NCI-H524 (cell line): ENCODE measurements around the gene MCTP1.
"Not testable (repeated sequence)": the region's sequence is repeated elsewhere in the genome, so short reads cannot be mapped to it uniquely, and the experiment has no call there.

Source experiments
- DNase-seq, 2 experiments: peaks; one replicate each; lab custom pipeline; 2025; lab: John Stamatoyannopoulos, UW

MCTP1 gene

DNA sequence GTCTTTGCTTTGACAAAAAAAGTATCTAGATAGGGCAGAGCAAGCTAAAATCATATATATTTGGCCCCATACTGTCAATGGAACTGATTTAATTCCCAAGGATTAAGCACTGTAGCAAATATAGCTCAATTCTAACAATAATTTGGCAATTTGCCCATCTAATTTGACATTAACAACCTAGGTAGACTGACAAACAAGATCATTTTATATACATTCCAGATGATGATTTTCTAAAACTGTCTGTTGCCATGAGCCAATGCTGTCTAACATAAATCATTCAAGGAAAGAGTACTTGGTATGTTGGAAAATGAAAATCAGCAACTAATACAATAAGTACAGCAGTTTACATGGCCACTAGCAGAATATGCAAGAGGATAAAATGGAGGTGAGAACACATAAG, 32.1 kb downstream of the MCTP1 start:
- no peak for DNase-seq

GRCh38 chr5:95251185-95251584, 33.7 kb downstream of the MCTP1 start:
- no peak for DNase-seq

GRCh38 chr5:95244479-95244878, 40.4 kb downstream of the MCTP1 start:
- DNase-seq = peak; percentile 77 to 94

DNA sequence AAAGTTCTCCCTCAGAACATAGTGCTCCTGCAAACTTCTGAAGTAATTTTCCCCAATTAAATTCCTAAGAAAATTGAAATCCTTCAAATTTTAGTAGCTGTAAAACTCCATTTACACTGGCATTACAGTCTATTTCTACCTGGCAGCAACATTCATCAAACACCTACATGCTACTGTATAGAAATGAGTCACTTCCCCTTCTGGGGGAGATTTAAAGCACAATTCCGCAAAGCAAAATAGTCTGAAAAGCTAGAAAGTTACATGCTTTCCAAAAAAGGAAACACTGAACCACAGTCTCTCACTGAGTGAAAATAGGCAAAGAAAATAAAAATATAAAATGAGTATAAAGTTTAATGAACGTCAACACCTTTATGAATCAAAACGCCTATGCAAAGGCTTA, 43.3 kb downstream of the MCTP1 start:
- DNase-seq = no peak

DNA sequence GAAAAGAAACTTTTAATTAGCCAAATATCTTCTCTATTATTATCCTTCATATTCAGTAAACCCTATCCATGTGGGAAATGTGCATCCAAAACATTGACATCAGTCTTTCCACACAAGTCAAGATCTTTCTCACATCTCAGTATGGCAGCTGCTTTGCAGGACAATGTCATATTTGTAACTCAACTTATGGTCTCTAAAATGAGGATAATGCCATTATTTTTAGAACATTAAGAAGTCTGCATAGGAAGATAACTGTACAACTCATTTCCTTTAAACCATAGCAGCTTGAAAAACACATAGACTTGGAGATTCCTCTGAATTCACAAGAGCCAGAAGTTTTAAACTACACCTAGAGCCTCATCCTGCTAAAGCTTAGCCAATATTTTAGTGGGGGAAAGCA, 43.7 kb downstream of the MCTP1 start:
- DNase-seq = no peak

DNA sequence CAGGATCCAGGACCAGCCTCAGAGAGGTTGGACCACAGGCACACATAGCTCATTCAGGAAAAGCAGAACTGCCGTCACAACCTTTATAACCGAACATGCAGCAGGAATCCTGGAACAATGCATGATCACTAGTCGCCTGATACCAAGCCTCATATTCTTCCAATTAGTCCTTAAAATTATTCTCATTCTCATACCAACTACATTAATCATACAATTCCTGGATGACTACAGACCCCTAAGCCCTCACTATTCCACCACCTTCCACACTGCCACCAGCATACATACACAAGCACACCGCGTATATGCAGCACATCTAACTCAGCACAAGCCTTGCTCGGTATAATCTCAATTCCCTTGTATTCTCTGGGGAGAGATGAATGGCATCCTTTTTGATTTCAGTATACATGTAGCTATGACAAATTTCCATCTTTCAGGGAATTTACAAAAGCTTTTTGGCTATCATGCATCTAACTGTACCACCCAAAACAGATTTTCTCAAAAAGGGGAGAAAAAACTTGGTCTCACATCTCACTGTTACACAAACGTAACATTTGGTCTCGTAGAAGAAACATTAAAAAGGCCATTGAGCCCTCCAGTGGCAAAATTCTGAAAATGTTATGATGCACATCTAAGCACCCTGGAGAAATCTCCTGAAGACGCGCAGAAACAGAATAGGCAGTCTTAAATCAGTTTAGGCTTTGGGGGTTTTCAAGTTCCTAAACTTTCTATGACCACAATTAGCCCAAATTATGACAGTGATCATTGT, 46.2 kb downstream of the MCTP1 start:
- peak in 1 of 2 experiments; percentile 26 for DNase-seq

- no peak for DNase-seq
Measured at GRCh38 chr5:95237324-95237723, 47.6 kb downstream of the MCTP1 start.

GRCh38 chr5:95235439-95235982, 49.4 kb downstream of the MCTP1 start:
- DNase-seq = no peak

DNA sequence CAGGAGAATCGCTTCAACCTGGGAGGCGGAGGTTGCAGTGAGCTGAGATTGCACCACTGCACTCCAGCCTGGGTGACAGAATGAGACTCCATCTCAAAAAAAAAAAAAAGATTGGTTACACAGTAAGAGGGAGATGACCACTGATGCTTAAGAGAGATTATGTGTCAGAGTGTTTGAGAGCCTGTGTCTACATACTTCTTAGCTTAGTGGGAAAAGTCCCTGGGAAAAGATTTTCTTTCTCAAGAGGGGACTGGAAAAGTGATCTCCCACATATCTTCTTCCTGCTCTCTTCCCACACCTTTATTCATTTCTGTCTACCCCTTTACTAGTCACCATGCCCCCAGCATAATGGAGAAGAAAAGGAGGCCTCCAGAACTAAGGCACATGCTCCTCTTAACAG, 55.2 kb downstream of the MCTP1 start:
- DNase-seq = no peak

DNA sequence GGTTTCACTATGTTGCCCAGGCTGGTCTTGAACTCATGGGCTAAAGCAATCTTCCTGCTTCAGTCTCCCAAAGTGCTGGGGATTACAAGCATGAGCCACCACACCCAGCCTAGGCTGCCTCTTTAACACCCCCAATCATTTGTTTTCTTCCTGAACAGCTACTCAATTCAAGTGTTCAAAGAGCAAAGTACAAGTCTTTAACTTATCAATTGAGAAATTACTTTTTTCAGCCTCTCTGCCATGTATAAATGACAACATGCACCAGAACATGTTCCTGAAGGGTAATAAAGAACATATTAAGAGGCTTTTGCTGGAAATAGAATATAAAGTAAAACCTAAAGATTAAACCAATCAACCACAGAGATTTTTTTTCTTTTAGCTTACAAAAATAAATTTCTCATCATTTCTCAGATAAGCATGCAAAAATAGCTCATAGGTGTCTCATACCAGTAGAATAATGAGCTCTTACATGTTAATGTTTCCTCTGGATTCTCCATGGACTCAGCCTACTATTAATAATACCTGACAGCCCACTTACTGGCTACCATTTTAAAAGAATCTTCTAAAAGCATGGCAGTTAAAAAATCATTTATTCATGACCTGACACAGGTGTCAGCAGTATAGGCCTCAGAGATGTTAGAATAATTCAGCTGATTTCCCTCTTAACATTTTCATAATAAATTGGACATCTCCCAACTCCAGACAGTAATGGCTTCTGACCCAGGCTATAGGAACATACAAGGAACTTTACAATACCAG, 60.0 kb downstream of the MCTP1 start:
- DNase-seq = no peak

DNA sequence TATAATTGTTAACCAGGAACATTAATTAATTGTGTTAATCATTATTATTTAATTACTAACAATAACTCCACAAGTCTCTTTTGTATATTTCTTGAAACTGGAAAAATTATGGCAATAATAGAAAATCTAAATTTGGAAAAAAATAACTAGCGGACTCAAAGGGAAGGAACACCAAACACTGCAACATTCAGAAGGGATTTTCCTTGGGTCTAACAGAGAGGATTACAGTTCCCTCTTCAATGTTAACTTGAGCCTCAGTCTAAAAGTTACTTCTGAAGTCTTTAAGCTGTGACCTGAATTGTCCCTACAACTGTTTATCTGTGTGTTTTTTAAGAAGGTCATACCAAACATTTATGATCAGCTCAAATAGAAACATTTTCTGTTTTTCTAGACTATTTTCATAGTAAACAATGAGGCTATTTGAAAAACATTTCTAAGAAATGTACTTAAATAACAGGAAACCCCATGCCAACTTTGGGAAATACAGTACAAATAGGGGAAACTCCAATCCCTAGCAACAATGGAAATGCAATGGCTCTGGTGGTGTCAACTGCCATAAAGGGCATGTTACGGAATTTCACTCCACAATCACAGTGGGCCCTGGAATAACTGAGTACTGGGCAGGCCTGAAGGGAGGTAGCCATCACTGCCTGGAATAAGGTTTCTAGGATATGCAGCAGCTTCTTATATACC, 61.2 kb downstream of the MCTP1 start:
- DNase-seq = no peak

DNA sequence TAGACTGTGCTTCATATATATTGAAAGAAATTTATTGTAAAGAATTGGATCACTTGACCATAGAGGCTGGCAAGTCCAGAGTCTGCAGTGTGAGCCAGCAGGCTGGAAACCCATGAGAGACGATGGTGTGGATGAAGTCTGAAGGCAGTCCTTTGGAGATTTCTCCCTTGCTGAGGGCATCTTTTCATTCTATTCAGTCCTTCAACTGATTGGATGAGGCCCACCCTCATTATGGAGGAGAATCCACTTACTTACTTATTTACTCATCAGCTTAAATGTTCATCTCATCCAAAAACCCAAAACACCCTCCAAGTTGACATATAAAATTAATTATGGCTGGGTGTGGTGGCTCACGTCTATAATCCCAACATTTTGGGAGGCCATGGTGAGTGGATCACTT, 62.1 kb downstream of the MCTP1 start:
- no peak for DNase-seq

GRCh38 chr5:95221234-95221633, 63.7 kb downstream of the MCTP1 start:
- DNase-seq = peak in 1 of 2 experiments; percentile 29

- no peak for DNase-seq
Measured at GRCh38 chr5:95220381-95220780, 64.5 kb downstream of the MCTP1 start.

DNA sequence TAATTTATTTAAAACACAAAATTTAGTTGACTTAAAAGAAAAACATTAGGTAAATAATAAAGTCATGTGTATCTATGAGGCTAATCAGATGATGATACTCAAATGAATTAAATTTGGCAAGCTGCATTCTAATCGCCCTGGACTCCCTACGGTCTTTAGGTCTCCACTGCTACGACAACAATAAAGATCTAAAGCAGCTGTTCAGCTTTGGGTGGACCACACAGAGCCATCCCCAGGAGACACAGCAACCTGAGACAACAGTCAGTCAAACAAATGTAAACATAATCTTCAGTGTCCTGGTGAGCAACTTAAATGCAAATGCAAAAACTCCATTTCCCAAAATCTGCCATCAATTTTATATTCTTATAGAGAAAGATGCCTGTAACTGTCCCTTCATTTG, 65.5 kb downstream of the MCTP1 start:
- no peak for DNase-seq

- no peak for DNase-seq
Measured at GRCh38 chr5:95217881-95218280, 67.0 kb downstream of the MCTP1 start.

GRCh38 chr5:95217351-95217750, 67.5 kb downstream of the MCTP1 start:
- no peak for DNase-seq

- DNase-seq = peak in 1 of 2 experiments; percentile 59
Measured at GRCh38 chr5:95216136-95216955, 68.5 kb downstream of the MCTP1 start.

DNA sequence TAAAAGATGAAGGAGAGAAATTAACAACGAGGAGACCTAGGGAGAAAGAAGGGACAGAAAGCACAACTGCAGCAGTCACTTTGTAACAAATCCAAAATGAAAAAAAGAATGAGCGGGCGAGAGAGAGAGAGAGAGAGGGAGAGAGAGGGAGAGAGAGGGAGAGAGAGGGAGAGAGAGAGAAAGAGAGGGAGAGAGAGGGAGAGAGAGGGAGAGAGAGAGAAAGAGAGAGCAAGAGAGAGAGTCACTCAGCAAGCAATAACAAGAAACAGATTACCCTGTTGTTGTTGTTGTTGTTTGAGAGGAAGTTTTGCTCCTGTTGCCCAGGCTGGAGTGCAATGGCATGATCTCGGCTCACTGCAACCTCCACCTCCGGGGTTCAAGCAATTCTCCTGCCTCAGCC, 77.1 kb downstream of the MCTP1 start:
- not testable (repeated sequence) for DNase-seq

DNA sequence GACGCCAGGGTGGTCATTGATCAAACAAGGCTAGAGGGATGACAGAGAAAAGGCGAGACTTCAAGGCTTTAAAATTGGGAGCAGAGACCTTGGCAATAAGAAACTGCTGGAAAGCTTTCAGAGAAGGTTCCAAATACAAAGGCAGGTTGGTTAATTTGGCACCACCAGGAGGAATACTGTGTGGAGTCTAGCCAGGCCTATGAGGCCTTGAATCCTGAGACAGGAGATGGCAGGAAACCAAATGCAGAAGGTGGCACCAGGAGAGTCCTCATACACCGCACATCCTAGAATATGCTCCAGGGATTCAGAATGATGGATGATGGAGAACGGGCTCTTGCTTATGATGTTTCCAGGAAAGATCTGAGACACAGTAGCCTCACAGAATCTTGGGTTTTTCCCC, 90.0 kb downstream of the MCTP1 start:
- DNase-seq = no peak

DNA sequence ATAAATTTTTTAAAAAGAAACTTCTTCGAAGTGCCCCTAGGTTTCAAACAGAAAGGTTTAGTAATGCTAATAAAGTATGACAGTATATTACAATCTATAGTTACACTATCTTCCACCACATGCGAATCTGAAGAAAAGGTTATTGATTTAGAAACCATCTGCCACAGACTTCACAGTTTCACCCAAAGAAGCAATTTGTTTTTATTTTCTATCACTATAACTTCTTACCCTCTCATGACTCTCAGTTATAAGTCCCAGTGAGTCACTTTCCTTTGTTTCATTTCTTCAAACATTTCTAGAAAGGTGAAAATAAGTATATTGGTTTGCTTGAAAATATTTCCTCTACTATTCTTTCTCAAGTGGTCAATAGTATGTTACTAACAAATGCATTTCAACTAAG, 93.6 kb downstream of the MCTP1 start:
- DNase-seq = no peak

- DNase-seq = no peak
Measured at GRCh38 chr5:95184924-95185323, 100.0 kb downstream of the MCTP1 start.
